Measurements from ENCODE around the gene CTSC.

- TF ChIP-seq CTCF (IDR thresholded peaks at IDR 0.05) (no peak), POLR2AphosphoS5 (IDR thresholded peaks at IDR 0.05; ENCODE audit: low read depth, low read length) (no peak)
Observed at GRCh38 chr11:88354912-88355311, 17.4 kb upstream of the CTSC start.
